Type B pancreatic cell (in vitro differentiated cells): ENCODE measurements around the gene NPLOC4. TPM values are rescaled to one million over a fixed set of nuclear protein-coding genes. Genes with fewer than 3 reads are reported as not detected.

Source experiments
- DNase-seq: peaks from one replicate; pipeline ENCODE4 v3.0.0; 2021; ENCODE audit warnings: mixed read lengths; ENCODE audit not compliant: unreplicated experiment; ENCODE audit errors: extremely low spot score
- H3K27ac Mint-ChIP-seq: 2 replicates; pipeline ENCODE4 v1.8.0; 2021; ENCODE audit warnings: mild to moderate bottlenecking, mixed read lengths
- H3K27me3 Mint-ChIP-seq: 2 replicates; pipeline ENCODE4 v1.8.0; 2021; ENCODE audit warnings: mixed read lengths
- H3K36me3 Mint-ChIP-seq: 2 replicates; pipeline ENCODE4 v1.8.0; 2021; ENCODE audit warnings: mixed read lengths
- H3K4me1 Mint-ChIP-seq: one replicate; pipeline ENCODE4 v1.8.0; 2021; ENCODE audit warnings: mixed read lengths; ENCODE audit not compliant: unreplicated experiment
- H3K4me3 Mint-ChIP-seq: 2 replicates; pipeline ENCODE4 v1.8.0; 2021; ENCODE audit warnings: mild to moderate bottlenecking, mixed read lengths
- H3K9me3 Mint-ChIP-seq: 2 replicates; pipeline ENCODE4 v1.8.0; 2021; ENCODE audit warnings: mixed read lengths
- CTCF ChIP-seq: fragments of 200-600 bp; sonication (generic); conservative IDR thresholded peaks from 2 replicates; pipeline ENCODE4 v1.5.0; 2021; ENCODE audit warnings: antibody characterized with exemption, mild to moderate bottlenecking
- total RNA-seq: library from RNA; stranded (reverse); gene quantifications from 2 replicates; pipeline ENCODE4 v1.2.1, GENCODE V29; 2021; ENCODE audit warnings: low replicate concordance

Gene NPLOC4
- total RNA-seq, 1 donor from 2014 or later: 82.4 TPM

GRCh38 chr17:81573794-81574642 lies 62.9 kb downstream of the NPLOC4 start:
- H3K4me1 Mint-ChIP-seq: peaks cover 31% of the 10 kb centered on the region
- no peak overlapping the region for H3K27ac Mint-ChIP-seq
- H3K9me3 Mint-ChIP-seq: no peaks in the 10 kb centered on the region
- no peak for DNase-seq
- H3K4me3 Mint-ChIP-seq: no peak overlapping the region
- no peaks in the 10 kb centered on the region for H3K27me3 Mint-ChIP-seq
- no peak for TF ChIP-seq CTCF
- H3K36me3 Mint-ChIP-seq: peaks cover 26% of the 10 kb centered on the region

GRCh38 chr17:81572563-81573168 lies 64.2 kb downstream of the NPLOC4 start:
- Mint-ChIP-seq H3K9me3 (no peaks in the 10 kb centered on the region), H3K27me3 (no peaks in the 10 kb centered on the region), H3K4me1 (peaks cover 26% of the 10 kb centered on the region), H3K36me3 (peaks cover 22% of the 10 kb centered on the region), H3K4me3 (no peak overlapping the region), H3K27ac (peak overlapping the region; percentile 3)
- no peak for TF ChIP-seq CTCF
- DNase-seq: no peak

GRCh38 chr17:81570964-81571363 lies 65.9 kb downstream of the NPLOC4 start:
- Mint-ChIP-seq H3K4me1 (peaks cover 9% of the 10 kb centered on the region), H3K9me3 (no peaks in the 10 kb centered on the region), H3K27me3 (no peaks in the 10 kb centered on the region), H3K36me3 (peaks cover 17% of the 10 kb centered on the region), H3K4me3 (no peak overlapping the region), H3K27ac (no peak overlapping the region)
- no peak for TF ChIP-seq CTCF
- no peak for DNase-seq

- no peak for TF ChIP-seq CTCF
- Mint-ChIP-seq H3K4me3 (no peak overlapping the region), H3K36me3 (peaks cover 14% of the 10 kb centered on the region), H3K4me1 (peaks cover 6% of the 10 kb centered on the region), H3K9me3 (no peaks in the 10 kb centered on the region), H3K27me3 (no peaks in the 10 kb centered on the region), H3K27ac (no peak overlapping the region)
- DNase-seq: no peak
Observed at GRCh38 chr17:81569986-81570514, 66.9 kb downstream of the NPLOC4 start.

- no peak overlapping the region for H3K4me3 Mint-ChIP-seq
- no peak for DNase-seq
- TF ChIP-seq CTCF: no peak
- H3K9me3 Mint-ChIP-seq: no peaks in the 10 kb centered on the region
- H3K27ac Mint-ChIP-seq: no peak overlapping the region
- H3K27me3 Mint-ChIP-seq: no peaks in the 10 kb centered on the region
- peaks cover 9% of the 10 kb centered on the region for H3K36me3 Mint-ChIP-seq
- H3K4me1 Mint-ChIP-seq: no peaks in the 10 kb centered on the region
Observed at GRCh38 chr17:81568416-81568815, 68.5 kb downstream of the NPLOC4 start.
